ENCODE results near the gene MRAS.

The MRAS gene

DNA sequence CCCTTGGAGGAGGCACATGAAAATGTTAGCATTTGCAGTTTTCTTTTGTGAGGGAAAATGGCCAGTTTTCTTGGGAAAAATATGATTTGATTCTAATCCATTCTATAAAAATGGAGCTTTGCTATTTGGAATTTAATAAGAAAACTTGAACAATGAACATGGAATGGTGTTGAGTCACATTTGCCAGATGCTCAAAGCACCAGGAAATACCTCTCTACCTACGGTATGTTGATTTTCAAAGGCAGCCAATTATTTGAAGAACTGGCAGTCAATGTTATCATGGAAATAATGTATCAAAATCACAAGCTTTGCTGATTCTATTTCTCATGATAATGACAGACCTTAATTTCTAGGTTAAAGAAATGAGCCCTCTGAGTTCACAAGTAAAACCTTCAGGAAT, 33.6 kb upstream of the MRAS start:
- H3K27me3 ChIP-seq (ENCODE audit: low read length), result no peaks in the 10 kb centered on the region
- no peaks in the 10 kb centered on the region for H3K79me2 ChIP-seq (ENCODE audit: insufficient read depth, low read length)
- no peaks in the 10 kb centered on the region for H3F3A ChIP-seq (ENCODE audit: insufficient read depth)
- no peak overlapping the region for H3K27ac ChIP-seq (ENCODE audit: low read depth, low read length)
- no peaks in the 10 kb centered on the region for H4K20me1 ChIP-seq (ENCODE audit: low read depth, low read length)
- H3K4me2 ChIP-seq (ENCODE audit: low read depth, low read length, poor library complexity, severe bottlenecking), result no peak overlapping the region
- H3K9ac ChIP-seq (ENCODE audit: low read length), result no peak overlapping the region
- no peaks in the 10 kb centered on the region for H3K36me3 ChIP-seq (ENCODE audit: low read length)
- no peak overlapping the region for H2AFZ ChIP-seq (ENCODE audit: low read depth, low read length, severe bottlenecking)
- TF ChIP-seq EZH2phosphoT487 (conservative IDR thresholded peaks at IDR 0.05; ENCODE audit: low read length) (no peak), CTCF (IDR thresholded peaks at IDR 0.05; ENCODE audit: insufficient read depth, low read length, poor library complexity, severe bottlenecking) (no peak)
- no peaks in the 10 kb centered on the region for H3K9me2 ChIP-seq (replicated peaks; ENCODE audit: insufficient read depth, low read length)
- no peaks in the 10 kb centered on the region for H3K9me3 ChIP-seq (ENCODE audit: insufficient read depth, low read length)
- H3K4me3 ChIP-seq (ENCODE audit: insufficient read depth, low read length, poor library complexity, severe bottlenecking), result no peak overlapping the region

DNA sequence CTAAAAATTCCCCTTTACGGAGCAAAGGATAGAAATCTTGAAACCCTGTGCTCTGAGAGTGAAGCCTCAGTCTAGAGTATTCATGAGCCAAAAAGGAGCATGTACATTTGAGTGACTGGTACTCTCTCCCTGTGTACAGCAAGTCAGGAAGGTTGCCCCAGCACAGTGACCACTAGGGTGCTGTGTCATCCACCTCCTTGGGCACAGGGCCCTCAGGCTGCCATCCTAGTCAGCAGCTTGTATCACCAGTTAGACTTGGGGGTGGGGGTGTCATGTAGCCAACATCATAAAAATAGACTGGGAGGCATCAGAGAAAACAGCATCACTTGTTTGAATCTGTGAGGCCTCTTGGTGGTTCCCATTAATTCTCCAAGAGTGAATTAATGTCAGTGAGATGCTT, 30.7 kb upstream of the MRAS start:
- TF ChIP-seq EZH2phosphoT487 (conservative IDR thresholded peaks at IDR 0.05; ENCODE audit: low read length) (no peak), CTCF (IDR thresholded peaks at IDR 0.05; ENCODE audit: insufficient read depth, low read length, poor library complexity, severe bottlenecking) (no peak)
- H3K79me2 ChIP-seq (ENCODE audit: insufficient read depth, low read length), result no peaks in the 10 kb centered on the region
- H3K9me3 ChIP-seq (ENCODE audit: insufficient read depth, low read length), result no peaks in the 10 kb centered on the region
- H3K4me3 ChIP-seq (ENCODE audit: insufficient read depth, low read length, poor library complexity, severe bottlenecking), result no peak overlapping the region
- H3K27ac ChIP-seq (ENCODE audit: low read depth, low read length), result no peak overlapping the region
- no peak overlapping the region for H3K9ac ChIP-seq (ENCODE audit: low read length)
- H3K27me3 ChIP-seq (ENCODE audit: low read length), result no peaks in the 10 kb centered on the region
- H3K4me2 ChIP-seq (ENCODE audit: low read depth, low read length, poor library complexity, severe bottlenecking), result no peak overlapping the region
- H3F3A ChIP-seq (ENCODE audit: insufficient read depth), result no peaks in the 10 kb centered on the region
- no peaks in the 10 kb centered on the region for H3K36me3 ChIP-seq (ENCODE audit: low read length)
- H4K20me1 ChIP-seq (ENCODE audit: low read depth, low read length), result no peaks in the 10 kb centered on the region
- H2AFZ ChIP-seq (ENCODE audit: low read depth, low read length, severe bottlenecking), result no peak overlapping the region
- no peaks in the 10 kb centered on the region for H3K9me2 ChIP-seq (replicated peaks; ENCODE audit: insufficient read depth, low read length)

DNA sequence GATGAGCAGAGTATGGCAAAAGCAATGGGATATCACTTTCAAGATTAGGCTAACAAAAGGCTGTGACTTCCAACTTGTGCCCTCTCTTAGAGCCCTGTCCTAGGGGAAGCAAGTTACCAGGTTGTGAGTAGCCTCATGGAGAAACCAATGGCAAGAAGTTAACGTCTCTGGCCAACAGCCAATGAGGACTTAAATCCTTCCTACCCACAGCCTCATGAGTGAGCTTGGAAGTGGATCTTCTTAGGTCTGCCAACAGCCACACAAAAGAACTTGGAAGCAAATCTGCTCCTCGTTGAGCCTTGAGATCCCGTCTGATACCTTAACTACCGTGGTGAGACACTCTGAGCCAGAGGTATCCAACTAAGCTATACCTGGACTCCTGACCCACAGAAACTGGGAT, 24.4 kb upstream of the MRAS start:
- no peaks in the 10 kb centered on the region for H3K9me3 ChIP-seq (ENCODE audit: insufficient read depth, low read length)
- H3K79me2 ChIP-seq (ENCODE audit: insufficient read depth, low read length), result no peaks in the 10 kb centered on the region
- no peak overlapping the region for H3K27ac ChIP-seq (ENCODE audit: low read depth, low read length)
- H3K9ac ChIP-seq (ENCODE audit: low read length), result no peak overlapping the region
- no peak overlapping the region for H2AFZ ChIP-seq (ENCODE audit: low read depth, low read length, severe bottlenecking)
- no peaks in the 10 kb centered on the region for H3K9me2 ChIP-seq (replicated peaks; ENCODE audit: insufficient read depth, low read length)
- H3F3A ChIP-seq (ENCODE audit: insufficient read depth), result peaks cover 4% of the 10 kb centered on the region; the same call in 1 of the 2 replicates
- H3K27me3 ChIP-seq (ENCODE audit: low read length), result no peaks in the 10 kb centered on the region
- no peak for TF ChIP-seq CTCF (IDR thresholded peaks at IDR 0.05; ENCODE audit: insufficient read depth, low read length, poor library complexity, severe bottlenecking)
- TF ChIP-seq EZH2phosphoT487 (conservative IDR thresholded peaks at IDR 0.05; ENCODE audit: low read length), result no peak
- no peaks in the 10 kb centered on the region for H3K36me3 ChIP-seq (ENCODE audit: low read length)
- H3K4me3 ChIP-seq (ENCODE audit: insufficient read depth, low read length, poor library complexity, severe bottlenecking), result no peak overlapping the region
- no peaks in the 10 kb centered on the region for H4K20me1 ChIP-seq (ENCODE audit: low read depth, low read length)
- H3K4me2 ChIP-seq (ENCODE audit: low read depth, low read length, poor library complexity, severe bottlenecking), result no peak overlapping the region

Data from SU-DHL-6 (cell line).